HEK293 (cell line): ENCODE measurements around the gene NCMAP.

Experiments
- BCL11B ChIP-seq: fragments of 450-650 bp; formaldehyde crosslinking; IDR thresholded peaks from 2 replicates; pipeline ENCODE4 v1.5.1; 2016; ENCODE audit warnings: low read depth, missing biosample characterization, missing genetic modification characterization
- BCL6B ChIP-seq: fragments of 450-650 bp; formaldehyde crosslinking; IDR thresholded peaks from 2 replicates; pipeline ENCODE4 v1.5.1; 2017; ENCODE audit warnings: missing biosample characterization, missing genetic modification characterization
- CTCF ChIP-seq: fragments of 450-650 bp; formaldehyde crosslinking; IDR thresholded peaks from 2 replicates; pipeline ENCODE4 v1.5.1; 2016; ENCODE audit warnings: missing biosample characterization, missing genetic modification characterization
- MYNN ChIP-seq: fragments of 450-650 bp; formaldehyde crosslinking; IDR thresholded peaks from 2 replicates; pipeline ENCODE4 v1.5.1; 2016; ENCODE audit warnings: missing biosample characterization, missing genetic modification characterization, borderline replicate concordance
- REST ChIP-seq: fragments of 450-650 bp; formaldehyde crosslinking; IDR thresholded peaks from 2 replicates; pipeline ENCODE4 v1.5.1; 2016; ENCODE audit warnings: missing biosample characterization, missing genetic modification characterization
- ZBTB11 ChIP-seq: fragments of 450-650 bp; formaldehyde crosslinking; conservative IDR thresholded peaks from 2 replicates; pipeline ENCODE4 v1.5.1; 2016; ENCODE audit warnings: low read depth, missing biosample characterization, missing genetic modification characterization
- ZBTB17 ChIP-seq: fragments of 450-650 bp; formaldehyde crosslinking; IDR thresholded peaks from 2 replicates; pipeline ENCODE4 v1.5.1; 2016; ENCODE audit warnings: missing biosample characterization, missing genetic modification characterization
- ZNF274 ChIP-seq, 2 experiments: fragments of 200-500 bp in 1 of 2; fragments of 450-650 bp in 1 of 2; sonication (Bioruptor generic) in 1 of 2; formaldehyde crosslinking in 1 of 2; IDR thresholded peaks; 2 replicates each; pipeline versions ENCODE4 v1.5.1 to v1.6.1; 2014 to 2016; ENCODE audit warnings: borderline replicate concordance in 1 of 2, inconsistent platforms in 1 of 2, low read length in 1 of 2, missing biosample characterization in 1 of 2, missing genetic modification characterization in 1 of 2
- ZNF558 ChIP-seq: fragments of 450-650 bp; formaldehyde crosslinking; IDR thresholded peaks from 2 replicates; pipeline ENCODE4 v1.5.1; 2016; ENCODE audit warnings: missing biosample characterization, missing genetic modification characterization

- no peak for TF ChIP-seq BCL6B (tag by site-specific recombination)
- TF ChIP-seq ZBTB11 (tag by site-specific recombination) = no peak
- TF ChIP-seq CTCF (tag by site-specific recombination) = no peak
- TF ChIP-seq ZBTB17 (tag by site-specific recombination) = no peak
- TF ChIP-seq ZNF274 (IDR thresholded peaks at IDR 0.05; ENCODE audit: low read length) = no peak
- TF ChIP-seq ZNF274 (tag by site-specific recombination; IDR thresholded peaks at IDR 0.05; ENCODE audit: borderline replicate concordance) = no peak
- no peak for TF ChIP-seq ZNF558 (tag by site-specific recombination)
- no peak for TF ChIP-seq MYNN (tag by site-specific recombination)
- TF ChIP-seq BCL11B (tag by site-specific recombination) = no peak
- no peak for TF ChIP-seq REST (tag by site-specific recombination)
Measured at GRCh38 chr1:24656046-24656445, 100.2 kb downstream of the NCMAP start.
